A673 (cell line): Measurements from ENCODE around the gene LONP2.

Source experiments
- CTCF ChIP-seq: fragments of 300-800, 200-600 bp; sonication (generic); conservative IDR thresholded peaks from 2 replicates; pipeline ENCODE4 v1.5.1; 2017; ENCODE audit warnings: low read depth, mild to moderate bottlenecking, antibody characterized with exemption, low read length, moderate library complexity, mixed read lengths
- EZH2 ChIP-seq: fragments of 200-600 bp; sonication (generic); IDR thresholded peaks from 2 replicates; pipeline ENCODE4 v1.6.1; 2017; ENCODE audit warnings: borderline replicate concordance, low read depth, mild to moderate bottlenecking, mixed read lengths, antibody characterized with exemption, low read length; ENCODE audit not compliant: poor library complexity, severe bottlenecking

- no peak for TF ChIP-seq CTCF
- no peak for TF ChIP-seq EZH2
These were observed 86.2 kb downstream of the LONP2 start for GRCh38 chr16:48330189-48330840.
